Umbilical cord (tissue), 2 donors: Measurements from ENCODE around the gene ACTN1. TPM values are rescaled to one million over a fixed set of nuclear protein-coding genes. Genes with fewer than 3 reads are reported as not detected.
A peak's percentile ranks its signal among the peaks of the same experiment; 100 is the strongest.

Experiments
- DNase-seq: peaks from one replicate; pipeline ENCODE4 v3.0.0-alpha.2; 2015; ENCODE audit warnings: low spot score
- total RNA-seq: library from RNA; depleted of rRNA; stranded (reverse); fragments of >200 nt; gene quantifications from one replicate; pipeline ENCODE4 v1.2.3, GENCODE V29; 2014; ENCODE audit warnings: low replicate concordance; ENCODE audit not compliant: insufficient read depth

Gene ACTN1
- total RNA-seq, 1 donor from 2014 or later: 456 TPM

DNA sequence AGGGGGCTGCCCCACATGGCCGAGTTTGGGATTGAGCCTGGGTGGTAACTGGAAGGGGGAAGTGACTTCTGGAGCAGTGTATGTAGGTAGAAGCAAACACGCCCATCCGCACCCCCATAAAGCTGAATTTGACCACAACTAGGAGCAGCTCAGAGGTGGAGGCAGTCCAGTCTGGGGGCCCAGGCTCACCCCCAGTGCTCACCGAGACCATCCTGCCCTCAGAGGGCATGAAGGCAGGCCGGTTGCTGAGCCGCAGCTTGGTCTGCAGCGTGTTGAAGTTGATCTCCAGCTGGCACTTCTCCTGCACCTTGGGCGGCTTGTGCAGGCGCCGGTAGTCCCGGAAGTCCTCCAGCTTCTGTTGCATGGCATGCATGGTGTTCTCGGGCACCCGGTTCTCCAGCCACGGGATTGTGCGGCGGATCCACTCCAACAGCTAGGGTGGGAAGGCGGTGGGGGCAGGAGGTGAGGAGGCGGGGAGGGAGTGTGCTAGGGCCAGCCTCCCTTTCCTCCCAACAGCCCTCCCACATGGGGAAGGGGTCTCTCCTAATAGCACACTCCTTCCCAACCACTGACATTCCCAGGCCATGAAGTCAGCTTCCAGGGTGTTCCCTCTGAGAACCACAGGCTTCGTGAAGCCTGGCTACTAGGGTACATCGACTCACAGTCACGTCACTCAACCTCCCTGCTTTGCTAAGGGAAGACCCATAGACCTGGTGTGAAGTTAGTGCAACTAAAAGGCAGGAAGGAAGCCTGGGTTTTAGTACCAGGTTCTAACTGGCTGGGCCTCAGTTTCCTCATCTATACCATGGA is 87.0 kb downstream of the ACTN1 start:
- DNase-seq: no peak

GRCh38 chr14:68890173-68890931 is 88.8 kb downstream of the ACTN1 start:
- DNase-seq: no peak

- DNase-seq: no peak
Observed at GRCh38 chr14:68888883-68889282, 90.2 kb downstream of the ACTN1 start.

DNA sequence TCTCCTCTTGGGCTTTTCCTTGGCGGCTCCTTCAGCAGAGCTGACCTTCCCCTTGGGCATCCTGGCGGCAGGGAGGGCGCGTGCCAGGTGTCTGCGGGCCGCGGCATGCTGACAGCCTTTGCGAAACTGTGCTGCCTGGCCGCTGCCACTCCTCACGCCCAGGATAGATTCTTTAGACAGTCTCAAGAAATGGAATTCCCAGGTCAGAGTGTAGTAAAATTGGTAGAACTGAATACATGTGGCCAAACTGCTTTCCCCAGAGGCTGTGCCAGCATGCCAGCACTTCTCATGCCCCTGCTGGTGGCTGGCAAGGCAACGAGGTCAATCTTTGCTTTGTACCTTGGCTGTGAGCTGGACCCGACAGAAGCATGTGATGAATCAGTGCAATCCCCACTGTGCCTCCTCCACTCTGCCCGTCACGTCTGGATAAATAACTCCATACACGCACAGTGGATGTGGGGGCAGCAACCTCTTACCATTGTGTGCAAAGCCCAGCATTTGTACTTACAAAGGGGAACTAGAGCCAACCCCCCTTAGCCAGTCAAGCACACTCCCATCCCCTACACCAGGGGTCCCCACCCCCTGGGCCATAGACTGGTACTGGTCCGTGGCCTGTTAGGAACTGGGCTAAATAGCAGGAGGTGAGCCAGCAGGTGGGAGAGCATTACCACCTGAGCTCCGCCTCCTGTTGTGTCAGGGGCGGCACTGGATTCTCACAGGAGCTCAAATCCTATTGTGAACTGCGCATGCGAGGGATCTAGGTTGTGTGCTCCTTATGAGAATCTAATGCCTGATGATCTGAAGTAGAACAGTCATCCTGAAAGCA is 90.9 kb downstream of the ACTN1 start:
- DNase-seq: no peak

GRCh38 chr14:68886109-68886434 is 93.0 kb downstream of the ACTN1 start:
- no peak for DNase-seq

DNA sequence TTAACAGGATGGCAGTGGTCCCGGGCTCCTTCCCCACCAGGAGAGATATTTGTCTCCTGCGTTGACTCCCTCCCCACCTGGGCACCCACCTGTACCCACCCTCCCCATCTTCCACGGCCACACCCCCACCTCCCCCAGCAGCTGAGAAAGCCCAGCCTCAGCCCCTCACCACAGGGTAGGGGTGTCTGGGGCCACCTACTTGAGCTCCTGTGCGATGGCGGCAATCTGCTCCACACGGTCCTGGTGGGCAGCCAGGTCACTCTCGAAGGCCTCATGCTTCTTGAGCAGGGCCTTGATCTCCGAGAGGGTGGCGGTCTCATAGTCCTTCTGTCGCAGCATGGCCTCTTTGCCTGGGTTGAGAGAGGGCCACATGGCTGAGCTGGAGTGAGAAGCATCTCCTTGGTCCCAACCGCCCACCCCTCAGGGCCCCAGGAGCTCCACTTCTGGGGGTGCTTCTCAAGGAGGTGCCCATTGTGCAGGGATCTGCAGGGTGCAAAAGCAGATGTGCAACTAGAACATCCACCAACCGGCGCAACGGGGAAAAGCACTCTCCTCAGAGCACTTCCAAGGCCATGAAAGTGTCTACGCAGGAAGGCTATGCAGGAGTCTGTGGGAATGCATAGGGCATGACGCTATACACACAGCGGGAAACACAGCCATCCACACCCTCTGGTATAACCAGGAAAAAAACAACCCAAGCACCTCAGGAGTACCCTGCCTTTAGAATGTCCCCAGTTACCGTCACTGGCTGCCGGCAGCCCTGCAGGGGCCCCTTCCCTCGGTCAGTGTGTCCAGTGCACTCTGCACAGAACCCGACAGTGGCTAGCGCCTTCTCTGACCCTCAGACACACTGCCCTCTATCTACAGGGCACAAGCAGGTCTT is 93.6 kb downstream of the ACTN1 start:
- no peak for DNase-seq

- DNase-seq: peak; percentile 29
Observed at GRCh38 chr14:68884031-68885030, 94.8 kb downstream of the ACTN1 start.

GRCh38 chr14:68882235-68882634 is 96.9 kb downstream of the ACTN1 start:
- no peak for DNase-seq

- DNase-seq: no peak
Observed at GRCh38 chr14:68881396-68881795, 97.7 kb downstream of the ACTN1 start.

- no peak for DNase-seq
Observed at GRCh38 chr14:68880581-68881105, 98.5 kb downstream of the ACTN1 start.

GRCh38 chr14:68879841-68880575 is 99.1 kb downstream of the ACTN1 start:
- no peak for DNase-seq

- no peak for DNase-seq
Observed at GRCh38 chr14:68879321-68879781, 99.8 kb downstream of the ACTN1 start.

DNA sequence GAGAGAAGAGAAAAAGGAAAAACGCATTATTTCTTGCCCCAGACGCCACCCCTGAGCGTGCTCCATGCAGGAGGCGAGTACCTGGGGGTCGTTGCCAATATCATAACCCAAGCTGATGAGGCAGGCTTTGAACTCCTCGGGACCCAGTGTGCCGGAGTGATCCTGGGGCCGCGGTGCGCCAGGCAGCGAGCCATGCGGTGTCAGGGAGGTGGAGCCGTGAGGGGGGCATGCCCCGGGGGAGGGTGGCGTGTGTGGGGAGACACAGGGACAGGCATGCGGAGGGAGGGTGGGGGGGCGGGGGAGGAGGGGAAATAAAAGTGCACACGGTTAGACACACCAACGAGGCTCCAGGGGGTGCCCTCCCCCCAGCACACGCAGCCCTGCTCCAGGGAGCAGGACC is 100.2 kb downstream of the ACTN1 start:
- DNase-seq: no peak

- no peak for DNase-seq
Observed at GRCh38 chr14:68877993-68878575, 101.0 kb downstream of the ACTN1 start.

DNA sequence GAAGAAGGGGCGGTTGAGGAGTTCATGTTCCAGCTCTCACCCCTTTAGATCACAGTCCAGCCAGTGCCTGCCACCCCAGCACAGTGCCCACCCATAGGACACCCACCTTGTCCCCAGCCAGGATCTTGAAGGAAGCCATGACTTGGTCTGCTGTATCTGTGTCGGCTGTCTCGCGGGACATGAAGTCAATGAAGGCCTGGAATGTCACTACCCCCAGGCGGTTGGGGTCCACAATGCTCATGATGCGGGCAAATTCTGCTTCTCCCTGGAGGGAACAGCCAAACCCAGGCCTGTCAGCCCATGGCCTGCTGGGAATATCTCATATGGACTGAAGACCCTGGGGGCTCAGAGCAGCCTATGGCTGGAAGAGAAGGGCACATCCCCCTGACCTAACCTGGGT is 102.1 kb downstream of the ACTN1 start:
- no peak for DNase-seq

DNA sequence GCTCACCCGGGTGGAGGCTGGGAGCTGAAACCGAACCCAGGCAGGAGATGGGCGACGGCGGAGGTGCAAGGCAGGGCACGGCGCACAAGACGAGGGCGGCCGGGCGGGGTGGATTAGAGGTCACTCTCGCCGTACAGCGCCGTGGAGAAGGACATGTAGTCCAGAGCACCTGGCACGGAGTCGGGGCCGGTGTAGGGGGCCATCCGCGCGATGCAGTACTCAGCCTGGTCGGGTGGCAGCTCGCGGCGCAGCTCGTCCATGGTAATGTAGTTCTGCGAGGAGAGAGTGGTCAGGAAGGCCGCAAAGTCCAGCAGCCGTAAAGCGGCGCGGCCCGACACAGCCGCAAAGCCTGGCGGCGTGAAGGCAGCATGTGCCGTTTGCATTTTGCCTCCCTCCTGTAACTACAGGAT is 104.4 kb downstream of the ACTN1 start:
- DNase-seq: no peak

- DNase-seq: no peak
Observed at GRCh38 chr14:68873376-68873775, 105.7 kb downstream of the ACTN1 start.

DNA sequence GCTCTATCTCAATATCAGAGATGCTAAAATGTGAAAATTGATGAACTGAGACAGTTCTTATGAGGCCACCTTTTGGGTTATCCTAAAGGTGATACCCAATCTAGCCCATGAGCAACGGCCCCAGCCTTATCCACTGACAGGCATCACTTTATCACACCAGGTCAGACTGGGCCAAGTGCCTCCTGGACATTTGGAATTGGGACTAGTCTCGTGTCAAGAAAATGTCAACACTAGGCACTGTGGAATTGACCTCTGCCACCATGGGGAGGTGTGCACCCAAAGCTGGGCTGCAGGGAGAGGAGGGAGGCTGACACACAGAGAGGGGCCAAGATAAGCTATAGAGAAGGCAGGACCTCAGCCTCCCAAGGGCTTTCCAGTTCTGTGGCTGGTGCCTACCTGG is 107.7 kb downstream of the ACTN1 start:
- no peak for DNase-seq
